Ishikawa (cell line): ENCODE results near the gene PYDC1.

Experiments used
- CEBPB ChIP-seq: IDR thresholded peaks from 2 replicates; pipeline ENCODE4 v1.6.1; 2012
- CREB1 ChIP-seq: IDR thresholded peaks from 2 replicates; pipeline ENCODE4 v1.6.1; 2012; ENCODE audit warnings: low read depth
- EGR1 ChIP-seq: IDR thresholded peaks from 2 replicates; pipeline ENCODE4 v1.6.1; 2012
- EP300 ChIP-seq: IDR thresholded peaks from 2 replicates; pipeline ENCODE4 v1.6.1; 2012; ENCODE audit warnings: borderline replicate concordance
- FOXM1 ChIP-seq: IDR thresholded peaks from 2 replicates; pipeline ENCODE4 v1.6.1; 2012; ENCODE audit warnings: low read depth, borderline replicate concordance
- MAX ChIP-seq: IDR thresholded peaks from 2 replicates; pipeline ENCODE4 v1.6.1; 2012
- NFIC ChIP-seq: IDR thresholded peaks from 2 replicates; pipeline ENCODE4 v1.6.1; 2012
- RAD21 ChIP-seq: IDR thresholded peaks from 2 replicates; pipeline ENCODE4 v1.6.1; 2012; ENCODE audit warnings: low read depth
- TAF1 ChIP-seq: IDR thresholded peaks from 2 replicates; pipeline ENCODE4 v1.6.1; 2012; ENCODE audit warnings: low read depth, mild to moderate bottlenecking
- TCF12 ChIP-seq: IDR thresholded peaks from 2 replicates; pipeline ENCODE4 v1.6.1; 2012; ENCODE audit warnings: low read depth
- TEAD4 ChIP-seq: IDR thresholded peaks from 2 replicates; pipeline ENCODE4 v1.6.1; 2012
- USF1 ChIP-seq: IDR thresholded peaks from 2 replicates; pipeline ENCODE4 v1.6.1; 2012
- YY1 ChIP-seq: IDR thresholded peaks from 2 replicates; pipeline ENCODE4 v1.6.1; 2012; ENCODE audit warnings: low read depth
- ZBTB7A ChIP-seq: IDR thresholded peaks from 2 replicates; pipeline ENCODE4 v1.6.1; 2012; ENCODE audit warnings: low read depth
- TF ChIP-seq, protein P1 (sequence below): IDR thresholded peaks from 2 replicates; pipeline ENCODE4 v1.6.1; 2012; ENCODE audit warnings: low read depth, mild to moderate bottlenecking

The PYDC1 gene

GRCh38 chr16:31217136-31217530 is 198 bp upstream of the PYDC1 start:
- TF ChIP-seq FOXM1 (no peak), MAX (no peak), ZBTB7A (no peak), USF1 (no peak), TCF12 (no peak), YY1 (no peak), TAF1 (no peak), TEAD4 (no peak), EGR1 (no peak), EP300 (no peak), CREB1 (no peak), CEBPB (no peak), RAD21 (no peak), NFIC (no peak)
- TF ChIP-seq, protein P1, sequence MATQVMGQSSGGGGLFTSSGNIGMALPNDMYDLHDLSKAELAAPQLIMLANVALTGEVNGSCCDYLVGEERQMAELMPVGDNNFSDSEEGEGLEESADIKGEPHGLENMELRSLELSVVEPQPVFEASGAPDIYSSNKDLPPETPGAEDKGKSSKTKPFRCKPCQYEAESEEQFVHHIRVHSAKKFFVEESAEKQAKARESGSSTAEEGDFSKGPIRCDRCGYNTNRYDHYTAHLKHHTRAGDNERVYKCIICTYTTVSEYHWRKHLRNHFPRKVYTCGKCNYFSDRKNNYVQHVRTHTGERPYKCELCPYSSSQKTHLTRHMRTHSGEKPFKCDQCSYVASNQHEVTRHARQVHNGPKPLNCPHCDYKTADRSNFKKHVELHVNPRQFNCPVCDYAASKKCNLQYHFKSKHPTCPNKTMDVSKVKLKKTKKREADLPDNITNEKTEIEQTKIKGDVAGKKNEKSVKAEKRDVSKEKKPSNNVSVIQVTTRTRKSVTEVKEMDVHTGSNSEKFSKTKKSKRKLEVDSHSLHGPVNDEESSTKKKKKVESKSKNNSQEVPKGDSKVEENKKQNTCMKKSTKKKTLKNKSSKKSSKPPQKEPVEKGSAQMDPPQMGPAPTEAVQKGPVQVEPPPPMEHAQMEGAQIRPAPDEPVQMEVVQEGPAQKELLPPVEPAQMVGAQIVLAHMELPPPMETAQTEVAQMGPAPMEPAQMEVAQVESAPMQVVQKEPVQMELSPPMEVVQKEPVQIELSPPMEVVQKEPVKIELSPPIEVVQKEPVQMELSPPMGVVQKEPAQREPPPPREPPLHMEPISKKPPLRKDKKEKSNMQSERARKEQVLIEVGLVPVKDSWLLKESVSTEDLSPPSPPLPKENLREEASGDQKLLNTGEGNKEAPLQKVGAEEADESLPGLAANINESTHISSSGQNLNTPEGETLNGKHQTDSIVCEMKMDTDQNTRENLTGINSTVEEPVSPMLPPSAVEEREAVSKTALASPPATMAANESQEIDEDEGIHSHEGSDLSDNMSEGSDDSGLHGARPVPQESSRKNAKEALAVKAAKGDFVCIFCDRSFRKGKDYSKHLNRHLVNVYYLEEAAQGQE: no peak

DNA sequence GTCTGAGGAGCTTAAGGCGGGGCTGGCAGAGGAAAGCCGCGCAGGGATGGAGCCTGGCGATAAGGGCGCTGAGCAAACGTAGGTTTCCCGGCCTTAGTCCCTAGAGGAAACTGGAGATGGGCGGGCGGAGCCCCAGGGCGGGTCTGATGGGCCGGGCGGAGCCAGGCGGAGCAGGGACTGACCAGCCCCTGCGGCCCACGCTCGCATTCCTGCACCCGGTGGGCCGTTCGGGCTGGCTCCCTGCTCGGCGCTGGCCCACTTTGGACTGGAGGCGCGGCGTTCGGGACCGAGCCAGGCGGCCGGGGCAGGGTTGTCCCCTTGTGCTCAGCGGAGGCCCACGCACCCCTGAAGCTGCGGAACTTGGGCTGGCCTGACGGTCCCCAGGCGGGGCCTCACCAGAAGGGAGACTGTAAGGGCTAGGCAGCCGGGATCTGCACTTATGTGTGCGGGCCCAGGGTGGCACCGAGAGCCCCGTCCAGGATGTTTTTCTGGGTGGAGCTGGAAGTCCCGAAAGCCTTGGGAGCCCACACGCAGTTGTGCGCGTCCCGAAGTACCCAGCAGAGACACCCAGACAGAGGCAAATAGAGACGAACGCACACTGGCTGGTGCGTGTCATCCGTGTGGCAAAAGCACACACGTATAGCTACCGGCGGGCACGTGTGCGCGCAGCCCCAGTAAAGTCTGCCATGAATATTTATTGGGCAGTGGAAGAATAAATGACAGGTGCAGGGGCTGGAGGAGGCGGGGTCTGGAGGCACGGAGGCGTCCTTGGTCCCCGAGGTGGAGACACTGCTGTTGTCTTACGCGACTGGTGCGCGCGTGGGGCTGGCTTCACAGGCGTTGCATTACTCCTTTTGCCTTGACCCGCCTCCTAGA is 1.4 kb downstream of the PYDC1 start:
- peak; percentile 36; the same call in 1 of the 2 replicates for TF ChIP-seq ZBTB7A
- TF ChIP-seq TAF1: peak; percentile 32; the same call in 1 of the 2 replicates
- TF ChIP-seq EP300: no peak; the same call in 1 of the 2 replicates
- peak; percentile 81 for TF ChIP-seq EGR1
- no peak for TF ChIP-seq RAD21
- peak; percentile 72 for TF ChIP-seq USF1
- 0 out of 2 replicates have a peak, but pooled peaks have one; percentile 16 for TF ChIP-seq NFIC
- peak; percentile 88 for TF ChIP-seq MAX
- TF ChIP-seq TEAD4: peak; percentile 76

DNA sequence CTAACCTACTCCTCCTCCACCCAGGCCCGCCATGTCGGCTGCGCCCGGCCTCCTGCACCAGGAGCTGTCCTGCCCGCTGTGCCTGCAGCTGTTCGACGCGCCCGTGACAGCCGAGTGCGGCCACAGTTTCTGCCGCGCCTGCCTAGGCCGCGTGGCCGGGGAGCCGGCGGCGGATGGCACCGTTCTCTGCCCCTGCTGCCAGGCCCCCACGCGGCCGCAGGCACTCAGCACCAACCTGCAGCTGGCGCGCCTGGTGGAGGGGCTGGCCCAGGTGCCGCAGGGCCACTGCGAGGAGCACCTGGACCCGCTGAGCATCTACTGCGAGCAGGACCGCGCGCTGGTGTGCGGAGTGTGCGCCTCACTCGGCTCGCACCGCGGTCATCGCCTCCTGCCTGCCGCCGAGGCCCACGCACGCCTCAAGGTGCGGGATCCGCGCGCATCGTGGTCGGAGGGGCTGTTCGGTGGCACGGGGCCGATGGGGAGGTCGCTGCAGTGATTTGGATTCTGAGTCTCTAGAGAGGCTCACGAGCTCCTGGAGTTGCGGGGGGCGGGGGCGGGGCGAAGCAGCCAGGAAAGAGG is 2.1 kb downstream of the PYDC1 start:
- TF ChIP-seq TCF12 (no peak), EP300 (no peak), MAX (no peak), USF1 (no peak), CEBPB (no peak)

DNA sequence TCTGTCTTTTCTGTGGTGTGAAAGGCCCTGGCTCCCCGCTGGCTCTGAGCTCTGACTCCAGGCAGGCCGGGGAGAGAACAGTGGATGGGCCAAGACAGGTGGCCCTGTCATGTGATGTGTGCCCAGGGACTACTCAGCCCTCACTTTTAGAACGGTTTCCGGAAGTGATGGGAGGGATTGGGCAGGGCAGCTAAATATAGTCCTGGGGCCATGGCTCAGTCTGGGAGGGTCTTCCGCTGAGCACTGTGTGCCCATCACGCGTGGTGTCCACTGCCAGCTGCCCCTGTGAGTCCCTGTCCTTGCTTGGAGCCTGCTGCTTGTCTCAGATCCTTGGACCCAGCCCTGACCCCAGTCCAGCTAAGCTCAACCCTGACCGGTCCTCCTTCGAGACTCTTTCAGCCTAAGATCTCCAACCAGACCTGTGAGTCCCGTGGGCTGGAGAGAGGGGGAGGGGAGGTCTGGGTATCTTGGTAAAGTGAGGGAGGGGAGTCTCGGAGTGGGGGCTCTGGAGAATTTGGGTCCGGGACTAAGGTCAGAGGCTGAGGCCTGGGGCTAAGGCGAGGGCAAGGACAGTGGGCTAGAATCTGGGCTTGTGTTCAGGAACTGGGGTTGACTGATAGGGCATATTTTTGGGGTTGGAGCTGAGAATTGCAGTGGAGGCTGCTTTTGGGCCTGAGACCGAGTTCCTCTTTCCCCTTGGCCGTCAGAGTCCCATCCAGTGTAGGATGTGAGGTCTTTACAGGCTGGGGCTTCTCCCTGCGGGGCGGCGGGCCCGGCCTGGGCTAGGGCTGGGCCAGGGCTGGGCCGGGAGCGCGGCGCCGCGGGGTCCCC is 2.8 kb downstream of the PYDC1 start, which contains the start of gene TRIM72:
TRIM72 (plus strand) TSS at position 243 of the 831 bp plus-strand sequence. CDS start 620 bp downstream, outside the sequence.
- TF ChIP-seq TCF12: no peak
- no peak for TF ChIP-seq CREB1
- no peak for TF ChIP-seq TAF1
- no peak for TF ChIP-seq USF1
- no peak for TF ChIP-seq FOXM1
- no peak for TF ChIP-seq EGR1
- TF ChIP-seq ZBTB7A: no peak
- TF ChIP-seq NFIC: no peak
- TF ChIP-seq, protein P1: no peak
- no peak for TF ChIP-seq YY1
- TF ChIP-seq TEAD4: no peak
- TF ChIP-seq RAD21: no peak
- TF ChIP-seq EP300: no peak
- TF ChIP-seq CEBPB: no peak
- TF ChIP-seq MAX: no peak
